GM19328 (cell line): Measurements from ENCODE around the gene VCAN.

Experiments
- ATAC-seq: cut with Tn5 transposase; IDR thresholded peaks from one replicate; pipeline ENCODE4 v1.9.1; 2021; ENCODE audit warnings: mild to moderate bottlenecking, moderate library complexity; ENCODE audit not compliant: unreplicated experiment

Gene VCAN

DNA sequence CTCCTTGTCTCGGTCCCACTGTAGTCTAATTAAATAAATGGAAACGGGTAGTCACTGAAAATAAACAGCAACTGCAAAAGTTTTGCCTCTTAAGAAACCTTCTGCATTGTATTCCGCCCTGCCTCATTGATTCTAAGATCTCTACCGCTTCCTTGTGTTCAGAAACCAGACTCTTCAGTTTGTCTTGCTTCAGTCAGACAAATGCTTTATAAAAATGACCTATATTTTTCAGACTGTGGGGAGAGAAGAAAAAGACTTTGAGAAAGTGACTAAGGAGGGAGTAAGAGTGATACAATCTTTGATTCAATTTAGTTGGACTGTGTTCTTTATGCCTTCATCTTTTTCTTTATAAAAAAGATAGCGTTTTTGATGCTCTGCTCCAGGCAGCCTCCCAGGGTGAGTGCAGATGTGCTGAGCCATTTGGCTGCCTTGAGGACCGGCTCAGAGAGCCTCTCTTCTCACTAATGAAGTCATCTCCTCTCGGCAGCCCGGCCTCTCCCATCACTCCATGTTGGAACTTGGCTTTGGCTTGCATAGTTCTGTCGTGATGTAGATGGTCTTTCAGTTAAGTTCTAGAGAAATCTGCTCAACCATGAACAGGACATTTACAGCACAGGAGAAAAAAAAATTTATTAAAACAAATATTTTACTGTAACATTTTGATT, 4.0 kb upstream of the VCAN start:
- no peak for ATAC-seq

DNA sequence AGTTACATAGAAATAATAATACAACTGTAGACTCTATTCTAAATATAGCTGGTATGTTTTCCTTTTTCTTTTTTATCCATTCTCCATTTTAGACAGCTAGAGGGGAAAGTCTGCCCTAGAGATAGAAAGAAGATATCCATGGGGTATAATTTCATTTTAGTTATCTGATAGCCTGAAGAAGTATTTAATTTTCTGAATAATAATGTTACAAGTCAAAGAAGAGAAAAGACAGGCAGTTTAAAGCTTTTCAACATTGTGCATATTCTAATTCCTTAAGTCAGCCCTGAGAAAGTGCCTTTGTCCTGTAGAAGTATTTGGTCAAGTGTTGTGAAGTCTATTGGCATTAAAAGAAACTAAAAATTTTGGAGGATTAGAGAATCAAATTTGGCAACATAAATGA, 2.5 kb upstream of the VCAN start:
- no peak for ATAC-seq

DNA sequence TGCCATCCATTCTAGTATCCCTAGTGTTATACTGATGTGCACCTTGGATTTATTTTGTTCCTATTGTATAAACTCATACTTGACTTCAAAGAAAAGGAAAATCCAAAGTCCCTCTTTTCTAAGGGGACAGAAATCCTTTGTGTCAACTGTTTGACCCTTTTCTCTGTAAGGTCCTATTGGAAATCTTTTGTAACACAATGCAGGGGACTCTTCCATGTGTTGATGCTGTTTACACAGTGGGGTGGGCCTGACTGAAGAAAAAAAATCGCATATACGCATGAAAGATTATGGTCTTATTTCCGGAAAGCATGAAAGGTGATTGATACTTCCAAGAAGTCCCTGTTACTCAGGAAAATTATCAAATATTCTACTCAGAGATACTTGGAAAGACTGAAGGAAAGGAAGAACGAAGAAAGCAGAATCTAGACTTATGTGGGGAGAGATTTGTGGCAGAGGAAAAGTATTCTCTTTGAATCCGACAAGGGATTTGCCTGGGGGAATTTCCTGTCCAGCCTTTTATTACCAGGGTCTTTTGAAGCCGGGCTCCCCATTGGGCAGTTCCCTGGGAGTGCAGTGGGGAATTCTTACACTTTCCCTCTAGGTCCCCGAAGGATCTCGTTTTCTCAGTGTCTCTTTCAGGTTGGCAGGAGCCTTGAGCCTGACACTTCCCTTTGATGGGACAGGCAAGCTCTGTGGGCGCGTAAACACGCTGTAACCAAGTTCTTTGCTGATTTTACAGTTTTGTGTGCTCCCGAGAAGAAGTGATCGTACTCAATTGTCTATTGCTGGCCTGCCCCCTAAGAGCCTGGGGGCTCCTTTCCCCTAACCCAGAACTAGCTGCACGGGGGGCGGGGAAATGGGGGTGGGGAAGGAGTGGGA, 779 bp upstream of the VCAN start:
- ATAC-seq: no peak

DNA sequence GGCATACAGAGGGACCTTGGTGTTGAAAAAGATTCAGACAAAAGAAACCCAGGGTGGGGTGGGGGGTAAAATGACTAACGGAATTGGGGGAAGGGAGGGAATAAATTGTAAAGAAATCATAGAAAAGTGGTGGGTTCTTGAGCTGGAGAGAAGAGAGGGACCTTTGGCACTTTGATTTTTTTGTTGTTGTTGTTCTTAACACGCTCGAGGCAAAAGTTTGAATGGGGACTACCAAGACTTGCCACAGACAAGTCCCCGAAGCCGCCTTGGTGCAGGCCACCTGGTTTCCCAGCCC, 616 bp downstream of the VCAN start:
- ATAC-seq: no peak

DNA sequence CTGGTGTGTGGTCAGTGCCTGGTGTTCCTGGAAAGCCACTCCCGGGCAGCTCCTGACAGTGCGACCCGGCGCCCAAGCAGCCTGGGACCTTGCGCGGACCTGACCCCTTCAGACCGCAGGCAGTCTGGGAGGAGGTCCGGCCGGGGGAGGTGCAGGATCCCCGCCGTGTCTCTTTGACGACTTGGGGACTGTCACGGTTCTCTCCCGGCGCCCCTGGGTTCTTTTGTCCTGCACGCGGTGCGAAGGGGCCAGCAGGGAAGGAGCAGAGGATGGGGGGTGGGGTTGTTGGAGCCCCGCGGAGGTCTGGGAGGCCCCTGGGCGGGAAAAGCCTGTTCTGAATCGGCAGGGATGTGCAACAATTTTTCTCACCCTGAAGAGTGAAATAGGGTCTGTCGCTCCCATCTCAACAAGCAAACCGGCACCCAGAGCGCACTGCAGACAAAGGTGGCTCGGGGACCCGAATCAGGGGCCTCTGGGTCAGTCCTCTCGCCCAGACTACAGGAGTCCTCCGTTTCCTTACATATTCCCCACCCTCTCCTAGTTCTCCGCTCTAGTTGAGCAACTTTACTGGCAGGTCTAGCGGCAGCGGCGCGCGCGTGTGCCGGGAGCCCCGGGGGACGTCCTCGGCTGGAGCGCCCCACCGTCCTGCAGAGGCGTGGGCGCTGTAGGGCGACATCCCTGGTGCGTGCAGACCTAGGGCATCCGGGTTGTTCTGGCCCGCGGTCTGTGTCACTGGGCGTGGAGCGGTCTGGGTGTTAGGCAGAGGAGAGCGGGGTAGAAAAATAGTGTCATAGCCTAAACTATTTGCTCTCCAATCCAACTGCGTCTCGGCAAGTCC, 1.2 kb downstream of the VCAN start:
- ATAC-seq: no peak

DNA sequence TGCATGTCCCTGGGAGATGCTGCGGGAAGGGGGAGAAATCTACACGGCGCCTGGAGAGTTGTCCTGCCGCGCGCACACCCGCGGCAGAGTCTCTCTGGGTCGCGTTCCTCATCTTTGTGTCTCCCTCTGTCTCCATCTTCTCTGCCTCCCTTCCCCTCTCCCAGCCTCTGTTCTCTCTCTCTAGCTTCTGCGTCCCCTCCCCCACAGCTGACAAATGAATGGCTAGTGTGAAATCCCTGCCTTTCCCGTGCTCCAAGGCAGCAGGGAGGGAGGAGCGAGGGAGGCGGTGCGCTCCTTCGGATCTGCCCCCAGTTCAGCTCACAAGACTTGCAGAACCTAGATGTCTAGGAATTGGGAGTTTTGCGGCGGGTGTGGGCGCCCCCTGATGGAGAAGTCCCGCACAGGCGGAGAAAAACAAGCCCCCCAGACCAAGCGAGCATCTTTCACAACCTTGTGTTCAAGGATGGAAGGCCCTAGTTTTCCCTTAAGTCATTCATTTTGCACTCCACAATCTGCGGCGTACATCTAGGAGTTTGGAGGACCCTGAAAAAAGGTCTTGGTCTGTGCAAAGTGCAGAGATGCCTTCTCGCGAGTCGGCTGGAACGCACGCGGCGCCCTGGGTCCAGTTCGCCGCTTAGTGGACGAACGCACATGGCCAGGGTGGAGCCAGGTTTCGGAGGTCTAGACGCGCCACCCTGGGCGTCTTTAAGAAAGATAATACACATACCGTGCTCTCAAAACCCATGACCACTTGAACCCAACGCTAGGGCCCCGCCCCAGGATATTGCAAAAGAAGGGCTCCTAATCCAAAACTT, 2.0 kb downstream of the VCAN start:
- ATAC-seq: peak; percentile 58

DNA sequence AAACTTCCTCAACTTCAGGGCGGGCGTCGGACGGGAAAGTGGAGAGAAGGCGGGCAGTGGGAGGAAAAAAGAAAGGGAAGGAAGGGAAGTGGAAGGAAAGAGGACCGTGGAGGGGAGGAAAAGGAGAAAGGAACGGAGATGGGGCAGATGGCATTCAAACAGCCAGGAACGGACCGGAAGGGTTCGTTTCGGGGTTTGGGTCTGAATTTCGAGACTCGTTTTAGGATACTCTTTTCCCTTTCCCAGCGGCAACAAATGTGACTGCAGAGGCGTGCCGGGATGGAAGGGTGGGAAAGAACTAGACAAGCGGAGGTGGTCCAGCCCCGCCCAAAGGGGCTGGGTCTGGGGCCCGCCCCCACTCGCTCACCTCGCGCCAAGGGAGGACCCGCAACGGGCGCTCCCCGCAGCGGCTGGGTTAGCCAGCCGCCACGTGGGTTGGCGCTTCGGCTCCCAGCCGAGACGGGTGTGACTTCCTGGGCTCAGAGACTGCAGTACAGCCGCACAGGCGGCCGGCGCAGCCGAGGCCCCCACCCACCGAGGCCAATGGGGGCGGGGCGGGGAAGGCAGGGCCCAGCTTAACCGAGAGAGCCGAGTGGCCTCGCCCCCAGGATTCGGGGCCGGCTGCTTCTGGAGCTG, 2.7 kb downstream of the VCAN start:
- ATAC-seq: peak; percentile 54

DNA sequence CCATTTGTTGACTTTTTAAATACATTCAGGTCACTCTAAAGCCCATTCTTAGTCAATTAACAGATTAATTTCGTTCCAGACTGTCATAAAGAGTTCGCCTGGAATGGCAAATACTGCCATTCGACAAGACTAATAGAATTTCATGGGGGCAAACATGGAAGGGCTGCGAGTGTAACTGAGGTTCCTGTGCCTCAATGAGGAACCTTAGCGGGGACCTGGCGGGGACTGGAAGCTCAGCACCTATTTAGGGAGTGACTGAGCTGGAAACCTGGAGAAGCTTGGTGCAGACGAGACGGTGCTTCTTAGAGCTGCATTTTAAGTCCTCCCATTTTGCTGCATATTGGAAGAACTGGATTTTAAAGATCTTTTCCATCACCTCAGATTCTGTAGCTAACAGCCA, 3.4 kb downstream of the VCAN start:
- no peak for ATAC-seq

DNA sequence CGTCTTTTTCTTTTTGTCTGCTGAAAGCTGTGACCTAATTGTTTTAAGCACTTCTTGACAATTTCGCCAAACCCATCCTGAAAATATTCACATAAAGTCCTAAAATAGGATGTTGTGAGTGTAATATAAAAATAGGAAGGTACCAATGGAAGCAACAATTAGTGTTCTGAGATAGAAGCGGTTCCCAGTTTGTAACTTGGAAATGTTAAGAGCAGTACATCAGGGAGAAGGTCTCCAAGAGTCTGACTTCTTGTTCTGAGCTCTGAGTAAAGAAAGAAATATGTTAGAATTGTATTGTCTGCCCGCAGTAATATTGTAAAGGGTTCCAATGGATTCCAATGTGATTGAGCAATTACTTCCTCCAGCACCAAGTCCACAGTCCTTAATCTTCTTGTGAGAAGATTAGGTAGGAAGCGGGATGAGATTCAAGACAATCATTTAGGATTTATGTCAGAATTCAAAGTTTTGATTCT, 3.9 kb downstream of the VCAN start:
- no peak for ATAC-seq

DNA sequence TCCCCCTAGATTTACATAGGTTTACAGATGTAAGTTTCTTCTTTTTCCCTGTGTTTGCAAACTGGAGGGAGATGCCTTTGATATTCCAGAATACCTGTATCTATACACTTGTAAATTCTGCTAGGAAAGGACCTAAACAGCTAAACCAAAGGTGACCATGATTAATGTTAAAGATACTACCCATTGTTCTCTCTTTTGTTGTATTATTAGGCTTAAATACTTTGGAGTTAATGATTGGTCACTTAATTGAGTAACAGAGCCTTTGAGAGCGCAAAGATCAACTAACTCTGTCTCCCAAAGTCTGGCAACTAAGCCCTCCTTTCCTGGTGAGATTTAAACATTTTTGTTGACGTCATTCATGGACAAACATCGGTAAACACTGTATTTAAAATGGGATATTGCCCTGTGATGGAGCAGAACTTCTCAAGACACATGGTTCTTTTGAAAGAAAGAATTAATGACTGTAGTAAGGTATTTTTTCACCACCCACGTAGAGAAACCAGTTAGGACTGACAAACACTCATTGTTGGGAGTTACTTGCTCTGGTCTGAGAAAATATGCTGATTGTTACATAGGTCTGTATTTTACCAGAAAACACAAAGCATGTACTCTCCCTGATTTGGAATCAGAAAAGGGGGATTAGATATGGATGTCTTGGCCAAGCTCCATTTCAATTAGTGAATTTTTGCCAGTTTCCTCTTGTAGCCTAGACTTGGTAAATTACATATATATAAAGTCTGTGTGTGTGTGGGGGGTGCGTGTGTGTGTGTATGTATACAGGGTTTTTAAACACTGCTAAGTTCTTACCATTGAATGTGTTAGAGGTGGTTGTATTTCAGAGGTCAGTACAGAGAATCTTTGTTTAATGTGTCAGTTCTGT, 4.6 kb downstream of the VCAN start:
- ATAC-seq: no peak

DNA sequence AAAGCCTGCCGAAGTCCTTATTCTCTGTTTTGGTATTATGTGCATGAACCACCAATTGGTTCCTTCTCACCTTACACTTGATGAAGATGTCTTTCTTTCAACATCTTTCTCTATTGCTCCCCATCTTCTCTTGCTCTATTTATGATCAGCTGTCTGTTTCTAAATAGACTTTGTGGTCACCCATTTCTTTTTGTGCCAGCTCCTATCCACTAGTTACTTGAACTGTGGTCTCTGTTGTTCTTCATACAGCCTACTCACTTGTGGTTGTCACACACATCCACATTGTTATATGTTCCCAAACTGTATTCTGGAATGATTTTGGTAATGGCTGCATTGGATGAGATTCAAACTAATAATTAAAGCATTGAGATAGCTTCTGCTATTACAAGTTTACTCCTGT, 11.4 kb downstream of the VCAN start:
- no peak for ATAC-seq

DNA sequence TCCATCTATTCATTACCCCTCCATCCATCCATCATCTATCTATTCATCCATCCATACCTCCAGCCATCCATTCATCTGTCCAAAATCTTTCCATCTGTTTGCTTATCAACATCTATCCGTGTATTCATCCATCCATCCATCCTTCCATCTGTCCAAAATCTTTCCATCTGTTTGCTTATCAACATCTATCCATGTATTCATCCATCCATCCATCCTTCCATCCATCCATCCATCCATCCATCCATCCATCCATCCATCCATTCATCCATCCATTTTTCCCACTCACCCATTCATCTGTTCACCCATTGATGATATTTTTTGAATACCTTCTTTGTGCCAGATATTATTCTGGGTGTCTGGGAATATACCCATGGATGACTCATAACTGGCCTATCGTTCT, 12.8 kb downstream of the VCAN start:
- no peak for ATAC-seq

DNA sequence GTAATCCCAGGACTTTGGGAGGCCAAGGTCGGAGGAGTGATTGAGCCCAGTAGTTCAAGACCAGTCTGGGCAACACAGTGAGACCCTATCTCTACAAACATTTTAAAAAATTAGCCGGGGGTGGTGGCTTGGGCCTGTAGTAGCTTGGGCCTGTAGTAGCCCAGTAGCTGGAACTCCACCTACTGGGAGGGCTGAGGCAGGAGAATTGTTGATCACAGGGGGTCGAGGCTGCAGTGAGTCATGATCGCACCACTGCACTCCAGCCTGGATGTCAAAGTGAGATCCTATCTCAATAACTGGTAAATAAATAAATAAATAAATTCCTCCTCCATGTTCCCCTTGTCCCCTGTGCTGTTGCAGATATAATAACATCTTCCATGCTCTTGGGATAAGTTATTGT, 14.3 kb downstream of the VCAN start:
- ATAC-seq: no peak

DNA sequence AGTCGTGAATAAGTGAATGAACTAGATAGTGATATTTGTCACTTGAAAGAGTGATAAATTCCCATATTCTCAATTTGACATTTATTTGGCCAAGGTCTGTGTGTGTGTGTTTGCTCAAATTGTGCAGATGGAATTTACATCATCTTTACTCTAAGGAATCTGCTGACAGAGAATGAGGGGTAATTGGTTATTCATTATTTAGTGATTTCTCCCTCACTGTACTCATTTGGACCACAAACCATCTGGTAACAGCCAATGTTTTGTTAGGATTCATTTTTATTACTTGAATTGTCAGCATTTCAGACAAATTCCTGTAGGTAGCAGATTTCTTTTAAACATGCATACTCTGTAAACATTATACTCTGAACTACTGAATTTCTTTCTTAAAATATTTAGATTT, 15.6 kb downstream of the VCAN start:
- no peak for ATAC-seq

DNA sequence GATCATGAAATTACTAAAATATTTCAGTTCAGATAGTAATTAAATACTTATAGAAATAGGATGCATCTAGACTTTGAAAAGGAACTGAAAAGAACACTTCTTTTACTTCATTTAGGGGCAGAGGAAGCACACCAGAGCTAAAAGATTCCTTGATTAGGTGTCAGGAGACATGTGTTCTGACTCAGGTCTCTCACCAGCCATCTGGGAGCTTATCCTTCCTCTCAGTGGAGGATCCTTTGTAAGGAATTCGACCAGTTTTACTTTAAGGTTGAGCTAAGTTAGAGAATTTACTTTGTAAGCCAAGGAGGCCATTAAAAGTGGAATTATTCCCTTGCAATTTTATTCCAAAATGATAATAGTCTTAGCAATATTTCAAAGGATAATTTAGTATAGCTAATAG, 16.7 kb downstream of the VCAN start:
- ATAC-seq: no peak

DNA sequence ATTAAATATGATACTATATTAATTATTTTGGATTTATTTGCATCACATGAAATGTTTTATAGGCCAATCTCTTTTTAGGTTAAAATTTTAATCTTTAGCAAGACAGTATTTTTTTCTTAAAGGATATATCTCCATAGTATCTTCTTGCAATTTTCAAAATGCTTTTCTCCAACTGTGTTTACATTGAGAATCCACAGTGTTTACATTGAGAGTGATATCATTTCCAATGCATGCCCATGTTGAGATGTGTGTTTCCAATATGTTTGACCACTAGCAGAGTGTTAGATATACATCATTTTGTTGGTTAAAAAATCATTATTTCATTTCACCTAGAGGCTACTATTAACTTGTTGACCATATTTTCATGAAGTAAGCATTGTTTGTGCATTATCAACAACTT, 17.3 kb downstream of the VCAN start:
- ATAC-seq: no peak

DNA sequence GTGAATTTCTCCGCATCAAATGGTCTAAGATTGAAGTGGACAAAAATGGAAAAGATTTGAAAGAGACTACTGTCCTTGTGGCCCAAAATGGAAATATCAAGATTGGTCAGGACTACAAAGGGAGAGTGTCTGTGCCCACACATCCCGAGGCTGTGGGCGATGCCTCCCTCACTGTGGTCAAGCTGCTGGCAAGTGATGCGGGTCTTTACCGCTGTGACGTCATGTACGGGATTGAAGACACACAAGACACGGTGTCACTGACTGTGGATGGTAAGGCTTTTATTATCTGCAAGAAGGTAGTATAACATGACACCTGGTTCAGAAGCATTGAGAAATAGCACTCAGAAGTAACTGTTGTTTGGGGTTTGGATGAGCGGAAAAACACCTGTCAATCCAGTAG, 18.7 kb downstream of the VCAN start:
- ATAC-seq: no peak

DNA sequence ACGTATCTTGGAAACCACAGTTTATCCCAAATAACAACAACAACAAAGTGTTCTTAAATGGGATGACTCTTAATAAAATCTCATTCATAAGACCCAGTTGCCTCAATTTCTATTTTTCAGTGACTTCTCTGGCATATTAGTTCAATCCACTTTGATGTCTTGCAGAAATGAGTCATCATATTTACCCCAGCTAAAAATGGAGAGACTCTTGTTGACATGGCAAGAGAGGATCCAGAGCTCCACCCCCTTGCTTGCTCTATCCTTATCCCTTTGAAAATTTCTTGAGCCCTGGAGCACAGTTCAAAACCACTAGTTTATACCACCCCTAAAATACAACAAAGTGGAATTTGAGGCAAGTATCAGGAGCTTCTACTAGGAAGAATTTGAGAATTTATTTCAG, 20.8 kb downstream of the VCAN start:
- no peak for ATAC-seq

DNA sequence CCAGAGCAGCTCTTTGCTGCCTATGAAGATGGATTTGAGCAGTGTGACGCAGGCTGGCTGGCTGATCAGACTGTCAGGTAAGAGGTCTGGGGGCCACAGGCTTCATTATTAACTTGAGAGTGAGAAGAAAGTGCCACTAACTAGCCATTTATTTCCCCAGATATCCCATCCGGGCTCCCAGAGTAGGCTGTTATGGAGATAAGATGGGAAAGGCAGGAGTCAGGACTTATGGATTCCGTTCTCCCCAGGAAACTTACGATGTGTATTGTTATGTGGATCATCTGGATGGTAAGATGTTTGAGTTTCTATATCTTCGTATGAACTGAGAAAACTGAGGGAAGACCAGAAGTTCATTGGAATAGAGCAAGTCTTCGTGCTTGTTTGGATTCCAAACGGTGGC, 22.1 kb downstream of the VCAN start:
- ATAC-seq: no peak
